ENCODE data around the gene NEK7. TPM values are rescaled to one million over a fixed set of nuclear protein-coding genes. Genes with fewer than 3 reads are reported as not detected.

Gene NEK7
- total and polyA plus RNA-seq, 9 of the 15 experiments (the other 6 are each of a cell fraction or from before 2014, with no cell fraction given): 8.5 to 37.3 (median 27.7) TPM

DNA sequence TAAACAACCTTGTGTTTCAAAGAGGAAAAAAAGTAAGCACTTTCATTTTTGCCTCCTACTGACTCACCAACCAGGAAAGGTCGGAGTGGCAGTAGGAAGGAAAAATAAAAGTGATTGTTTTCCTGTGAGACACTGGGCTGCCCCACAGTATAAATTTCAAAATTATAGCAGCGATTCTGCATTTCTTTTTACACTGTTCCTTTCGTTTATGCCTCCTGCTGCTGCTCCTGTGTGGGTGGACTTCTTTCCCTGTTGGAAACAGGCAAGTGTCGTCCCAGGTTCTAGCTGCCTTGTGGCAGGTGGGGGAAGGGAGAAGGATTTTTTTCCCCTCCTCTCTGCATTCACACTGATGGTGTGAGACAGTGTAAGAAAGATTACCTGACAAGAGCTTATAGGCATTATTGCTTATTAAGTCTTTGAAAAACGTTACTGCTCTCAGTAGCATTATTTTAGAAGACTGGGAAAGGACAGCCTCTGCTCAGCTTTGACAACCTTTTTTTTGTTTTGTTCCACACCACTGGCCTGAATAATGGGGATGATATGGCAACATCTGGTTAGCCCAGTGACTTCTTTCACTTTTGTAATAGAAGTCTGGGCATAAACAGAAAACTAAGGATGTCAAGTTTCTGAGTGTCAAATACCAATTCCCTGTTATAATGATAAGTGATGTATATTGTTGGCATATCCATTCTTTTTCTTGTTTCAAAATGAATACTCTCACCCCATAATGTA lies 77.9 kb downstream of the NEK7 start (continued):
- TF ChIP-seq RREB1 (CRISPR knock-in tag; IDR thresholded peaks at IDR 0.05) (no peak), ZNF764 (CRISPR knock-in tag; IDR thresholded peaks at IDR 0.05; ENCODE audit: low read depth) (no peak), NCOA4 (IDR thresholded peaks at IDR 0.05; ENCODE audit: partially characterized antibody) (no peak), NR2C2 (CRISPR knock-in tag; IDR thresholded peaks at IDR 0.05) (no peak), NR2C2 (tag; IDR thresholded peaks at IDR 0.05) (no peak)
- TF ChIP-seq, protein P1, sequence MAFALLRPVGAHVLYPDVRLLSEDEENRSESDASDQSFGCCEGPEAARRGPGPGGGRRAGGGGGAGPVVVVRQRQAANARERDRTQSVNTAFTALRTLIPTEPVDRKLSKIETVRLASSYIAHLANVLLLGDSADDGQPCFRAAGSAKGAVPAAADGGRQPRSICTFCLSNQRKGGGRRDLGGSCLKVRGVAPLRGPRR (CRISPR knock-in tag; IDR thresholded peaks at IDR 0.05): no peak
